Measurements from ENCODE around the gene CACNA2D4. TPM values are rescaled to one million over a fixed set of nuclear protein-coding genes. Genes with fewer than 3 reads are reported as not detected.

CACNA2D4 gene
- total RNA-seq, 2 donors from 2014 or later, result 13.7 to 23.0 TPM

DNA sequence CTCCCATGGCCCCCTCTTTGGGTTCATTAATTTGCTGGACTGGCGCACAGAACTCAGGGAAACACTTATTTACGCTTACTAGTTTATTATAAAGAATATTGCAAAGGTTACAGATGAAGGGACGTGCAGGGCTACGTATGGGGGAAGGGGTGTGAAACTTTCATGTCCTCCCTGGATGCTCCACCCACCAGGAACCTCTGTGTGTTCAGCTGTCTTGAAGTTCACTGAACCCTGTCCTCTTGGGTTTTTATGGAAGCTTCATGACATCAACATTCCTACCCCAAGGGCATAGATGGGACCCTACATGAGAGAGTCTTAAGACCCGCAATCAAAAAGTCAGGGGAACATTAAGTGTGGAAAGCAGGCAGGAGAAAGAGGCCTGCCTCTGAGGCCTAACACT is 169.4 kb downstream of the CACNA2D4 start:
- Mint-ChIP-seq H3K4me1 (no peaks in the 10 kb centered on the region), H3K36me3 (ENCODE audit: low read depth) (peaks cover 42% of the 10 kb centered on the region), H3K27ac (no peak overlapping the region), H3K9me3 (peaks cover 6% of the 10 kb centered on the region), H3K4me3 (no peak overlapping the region), H3K27me3 (no peaks in the 10 kb centered on the region)
- ATAC-seq (replicated peaks), result no peak

DNA sequence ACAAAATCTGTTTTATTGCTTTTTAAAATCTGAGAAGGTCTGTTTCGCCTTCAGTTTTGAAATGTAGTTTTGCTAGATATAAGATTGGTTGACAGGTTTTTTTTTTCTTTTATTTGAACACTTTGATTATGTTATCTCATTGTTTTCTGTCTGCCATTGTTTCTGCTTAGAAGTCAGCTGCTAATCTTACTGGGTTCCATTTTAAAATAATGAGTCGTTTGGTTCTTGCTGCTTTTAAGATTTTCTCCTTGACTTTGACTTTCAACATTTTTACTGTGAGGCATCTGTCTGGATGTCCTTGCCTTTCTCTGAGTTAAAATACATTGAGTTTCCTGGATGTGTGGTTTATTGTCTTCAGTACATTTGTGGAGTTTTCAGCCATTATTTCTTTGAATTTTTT is 170.8 kb downstream of the CACNA2D4 start:
- H3K27me3 Mint-ChIP-seq, result no peaks in the 10 kb centered on the region
- no peak overlapping the region for H3K4me3 Mint-ChIP-seq
- peaks cover 41% of the 10 kb centered on the region for H3K36me3 Mint-ChIP-seq (ENCODE audit: low read depth)
- H3K4me1 Mint-ChIP-seq, result no peaks in the 10 kb centered on the region
- no peak for ATAC-seq (replicated peaks)
- H3K27ac Mint-ChIP-seq, result no peak overlapping the region
- peaks cover 6% of the 10 kb centered on the region for H3K9me3 Mint-ChIP-seq

DNA sequence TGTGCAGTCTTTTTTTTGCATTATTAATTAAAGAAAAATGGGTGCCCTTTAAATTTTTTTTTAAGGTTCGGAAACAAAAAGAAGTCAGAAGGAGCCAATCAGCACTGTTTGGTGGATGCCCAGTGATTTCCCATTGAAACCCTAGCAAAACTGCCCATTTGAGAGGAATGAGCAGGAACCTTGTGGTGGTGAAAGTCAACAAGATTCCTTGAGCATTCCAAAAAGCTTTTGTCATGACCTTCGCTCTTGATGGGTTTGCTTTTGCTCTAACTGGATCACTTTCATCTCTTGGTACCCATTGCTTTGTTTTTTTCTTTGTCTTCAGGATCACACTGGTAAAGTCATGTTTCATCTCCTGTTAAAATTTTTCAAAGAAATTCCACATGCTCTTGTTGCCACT is 173.5 kb downstream of the CACNA2D4 start:
- Mint-ChIP-seq H3K27ac (no peak overlapping the region), H3K36me3 (ENCODE audit: low read depth) (peaks cover 41% of the 10 kb centered on the region), H3K27me3 (no peaks in the 10 kb centered on the region)

More for the DNA sequence above, 173.5 kb downstream of the CACNA2D4 start:
- Mint-ChIP-seq H3K4me1 (peaks cover 7% of the 10 kb centered on the region), H3K4me3 (no peak overlapping the region), H3K9me3 (peaks cover 6% of the 10 kb centered on the region)
- ATAC-seq (replicated peaks), result no peak

Other genes starting within 250 kb of the CACNA2D4 start
- gene ADIPOR2, start 227.6 kb downstream of the CACNA2D4 start, total RNA-seq, result 10 to 100 TPM; 40.0 to 52.9 TPM
- gene LRTM2, start 98.1 kb downstream of the CACNA2D4 start, total RNA-seq, result not detected
- gene DCP1B, start 85.8 kb upstream of the CACNA2D4 start, total RNA-seq, result 10 to 100 TPM; 16.9 to 19.7 TPM
- under 1 TPM; 0.04 to 0.21 TPM for gene CACNA1C, start 134.3 kb upstream of the CACNA2D4 start, total RNA-seq

Data from activated T-helper 17 cell treated with anti-CD3 and anti-CD28 coated beads, Interleukin-2, amount 50 U/mL, for 72 hours (primary cell).